ENCODE results near the gene GLDN.

GRCh38 chr15:51321316-51321715 is 20.1 kb upstream of the GLDN start:
- TF ChIP-seq CTCF (IDR thresholded peaks at IDR 0.05) (no peak), POLR2A (IDR thresholded peaks at IDR 0.05) (no peak), EP300 (IDR thresholded peaks at IDR 0.05; ENCODE audit: low read depth) (no peak)

Measured in transverse colon (tissue), 3 donors.